Measurements from ENCODE around the gene MCHR2.

The MCHR2 gene

GRCh38 chr6:99940582-99940981, 53.4 kb downstream of the MCHR2 start:
- no peaks in the 10 kb centered on the region for H3K36me3 ChIP-seq
- no peaks in the 10 kb centered on the region for H3K4me1 ChIP-seq
- DNase-seq = no peak
- no peak overlapping the region for H3K4me3 ChIP-seq (ENCODE audit: low read depth, low read length)
- H3K9me3 ChIP-seq = no peaks in the 10 kb centered on the region
- H3K27me3 ChIP-seq = no peaks in the 10 kb centered on the region
- TF ChIP-seq, protein P1, sequence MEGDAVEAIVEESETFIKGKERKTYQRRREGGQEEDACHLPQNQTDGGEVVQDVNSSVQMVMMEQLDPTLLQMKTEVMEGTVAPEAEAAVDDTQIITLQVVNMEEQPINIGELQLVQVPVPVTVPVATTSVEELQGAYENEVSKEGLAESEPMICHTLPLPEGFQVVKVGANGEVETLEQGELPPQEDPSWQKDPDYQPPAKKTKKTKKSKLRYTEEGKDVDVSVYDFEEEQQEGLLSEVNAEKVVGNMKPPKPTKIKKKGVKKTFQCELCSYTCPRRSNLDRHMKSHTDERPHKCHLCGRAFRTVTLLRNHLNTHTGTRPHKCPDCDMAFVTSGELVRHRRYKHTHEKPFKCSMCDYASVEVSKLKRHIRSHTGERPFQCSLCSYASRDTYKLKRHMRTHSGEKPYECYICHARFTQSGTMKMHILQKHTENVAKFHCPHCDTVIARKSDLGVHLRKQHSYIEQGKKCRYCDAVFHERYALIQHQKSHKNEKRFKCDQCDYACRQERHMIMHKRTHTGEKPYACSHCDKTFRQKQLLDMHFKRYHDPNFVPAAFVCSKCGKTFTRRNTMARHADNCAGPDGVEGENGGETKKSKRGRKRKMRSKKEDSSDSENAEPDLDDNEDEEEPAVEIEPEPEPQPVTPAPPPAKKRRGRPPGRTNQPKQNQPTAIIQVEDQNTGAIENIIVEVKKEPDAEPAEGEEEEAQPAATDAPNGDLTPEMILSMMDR (IDR thresholded peaks at IDR 0.05; ENCODE audit: low read depth, low read length) = no peak

- H3K4me3 ChIP-seq (ENCODE audit: low read depth, low read length) = no peak overlapping the region
- TF ChIP-seq, protein P1 (IDR thresholded peaks at IDR 0.05; ENCODE audit: low read depth, low read length) = no peak
- H3K4me1 ChIP-seq = no peaks in the 10 kb centered on the region
- no peaks in the 10 kb centered on the region for H3K9me3 ChIP-seq
- no peaks in the 10 kb centered on the region for H3K27me3 ChIP-seq
- DNase-seq = no peak
- no peaks in the 10 kb centered on the region for H3K36me3 ChIP-seq
Observed at GRCh38 chr6:99933129-99933528, 60.9 kb downstream of the MCHR2 start.

GRCh38 chr6:99912657-99913056, 81.4 kb downstream of the MCHR2 start:
- TF ChIP-seq, protein P1 (IDR thresholded peaks at IDR 0.05; ENCODE audit: low read depth, low read length) = no peak
- Histone ChIP-seq H3K36me3 (no peaks in the 10 kb centered on the region), H3K4me3 (ENCODE audit: low read depth, low read length) (no peak overlapping the region), H3K27me3 (no peaks in the 10 kb centered on the region), H3K9me3 (no peaks in the 10 kb centered on the region), H3K4me1 (no peaks in the 10 kb centered on the region)
- no peak for DNase-seq

GRCh38 chr6:99905209-99906106, 88.6 kb downstream of the MCHR2 start:
- H3K36me3 ChIP-seq = no peaks in the 10 kb centered on the region
- H3K9me3 ChIP-seq = no peaks in the 10 kb centered on the region
- TF ChIP-seq, protein P1 (IDR thresholded peaks at IDR 0.05; ENCODE audit: low read depth, low read length) = peak; percentile 69
- H3K4me1 ChIP-seq = no peaks in the 10 kb centered on the region
- peaks cover 7% of the 10 kb centered on the region; the same call in 1 of the 2 replicates for H3K27me3 ChIP-seq
- peak; percentile 15 for DNase-seq
- H3K4me3 ChIP-seq (ENCODE audit: low read depth, low read length) = no peak overlapping the region

DNA sequence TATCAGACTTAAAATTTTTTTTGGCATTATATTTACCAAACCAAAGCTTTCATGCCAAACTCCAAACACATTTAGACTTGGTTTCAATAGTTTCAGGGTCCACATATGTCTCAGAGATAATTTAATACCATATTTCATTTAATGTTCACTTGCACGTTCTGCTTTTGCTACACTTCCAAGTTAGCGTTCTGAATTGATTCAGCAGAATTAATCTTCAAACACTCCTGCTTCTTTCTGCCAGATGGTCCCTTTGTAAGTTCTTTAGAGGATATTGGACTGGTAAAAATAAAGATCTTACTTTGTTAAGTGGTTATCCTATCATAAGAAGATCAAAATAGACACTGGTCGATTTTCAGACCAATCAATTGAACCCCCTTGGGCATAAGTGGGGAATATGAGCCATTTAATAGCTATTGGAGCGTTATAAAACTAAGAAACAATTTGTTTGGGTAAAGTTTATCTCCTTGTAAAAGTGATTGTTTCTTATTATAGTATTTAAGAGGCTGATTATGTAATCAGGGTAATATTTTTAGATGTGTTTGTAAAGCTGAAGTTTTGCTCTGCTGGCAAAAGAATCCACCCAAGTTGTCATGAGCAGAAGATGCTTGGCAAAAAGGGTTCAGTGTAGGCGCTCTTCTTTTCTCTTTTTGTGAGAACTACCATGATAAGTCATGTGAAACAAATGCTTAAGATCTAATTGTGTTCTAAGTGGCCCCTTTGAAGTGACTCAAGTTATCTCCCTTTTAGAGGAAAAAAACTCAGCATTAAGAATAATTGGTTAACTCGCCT, 92.2 kb downstream of the MCHR2 start:
- H3K4me1 ChIP-seq = no peaks in the 10 kb centered on the region
- no peaks in the 10 kb centered on the region for H3K9me3 ChIP-seq
- peaks cover under 1% of the 10 kb centered on the region; the same call in 1 of the 2 replicates for H3K27me3 ChIP-seq
- no peak overlapping the region for H3K4me3 ChIP-seq (ENCODE audit: low read depth, low read length)
- TF ChIP-seq, protein P1 (IDR thresholded peaks at IDR 0.05; ENCODE audit: low read depth, low read length) = no peak
- DNase-seq = no peak
- no peaks in the 10 kb centered on the region for H3K36me3 ChIP-seq
